ENCODE data around the gene TEC.
"Not testable (repeated sequence)": the region's sequence is repeated elsewhere in the genome, so short reads cannot be mapped to it uniquely, and the experiment has no call there.

The TEC gene

GRCh38 chr4:48297256-48297846 lies 27.7 kb upstream of the TEC start:
- Histone ChIP-seq H2AFZ (ENCODE audit: low read length) (no peak overlapping the region), H3K79me2 (ENCODE audit: low read length) (no peaks in the 10 kb centered on the region), H3F3A (ENCODE audit: insufficient read depth, low read length) (no peaks in the 10 kb centered on the region), H4K20me1 (ENCODE audit: insufficient read depth, low read length) (no peaks in the 10 kb centered on the region), H3K4me3 (ENCODE audit: low read length) (no peak overlapping the region), H3K27ac (ENCODE audit: low read length) (no peak overlapping the region), H3K4me2 (ENCODE audit: low read depth, low read length) (no peak overlapping the region), H3K4me1 (ENCODE audit: low read length) (peaks cover 14% of the 10 kb centered on the region), H3K9me2 (replicated peaks; ENCODE audit: insufficient read depth, low read length) (no peaks in the 10 kb centered on the region), H3K36me3 (replicated peaks; ENCODE audit: insufficient read depth, low read length) (no peaks in the 10 kb centered on the region), H3K9me3 (replicated peaks; ENCODE audit: insufficient read depth, low read length) (no peaks in the 10 kb centered on the region), H3K9ac (ENCODE audit: low read length) (no peak overlapping the region), H3K27me3 (replicated peaks; ENCODE audit: insufficient read depth, low read length) (peaks cover 10% of the 10 kb centered on the region; the same call in 1 of the 2 replicates)
- no peak for DNase-seq
- no peak for TF ChIP-seq EZH2phosphoT487 (IDR thresholded peaks at IDR 0.05; ENCODE audit: low read length)
- TF ChIP-seq CTCF (IDR thresholded peaks at IDR 0.05; ENCODE audit: low read length) = no peak
- TF ChIP-seq EZH2 (optimal IDR thresholded peaks at IDR 0.05; ENCODE audit: low read depth, low read length) = no peak

DNA sequence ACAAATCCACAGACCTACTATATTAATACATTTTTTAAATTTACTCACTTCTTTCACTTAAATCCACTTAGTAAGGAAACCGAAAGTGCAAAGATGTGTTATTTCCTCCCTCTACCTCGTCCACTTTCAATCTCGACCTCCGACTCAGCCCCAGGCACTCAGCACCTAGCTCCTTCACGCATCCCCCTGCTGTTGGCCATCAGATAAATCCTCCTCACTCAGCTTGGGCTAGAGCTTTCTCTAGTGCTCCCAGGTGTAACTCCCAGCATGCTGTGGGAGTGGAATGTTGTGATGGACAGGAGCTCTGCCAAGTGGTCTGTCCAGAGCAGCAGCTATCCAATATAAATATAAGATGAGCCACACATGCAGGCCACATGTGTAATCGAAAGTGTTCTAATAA lies 26.7 kb upstream of the TEC start:
- DNase-seq = peak; percentile 85
- TF ChIP-seq EZH2phosphoT487 (IDR thresholded peaks at IDR 0.05; ENCODE audit: low read length) = no peak
- peak; percentile 27 for TF ChIP-seq CTCF (IDR thresholded peaks at IDR 0.05; ENCODE audit: low read length)
- H3K4me2 ChIP-seq (ENCODE audit: low read depth, low read length) = peak overlapping the region; percentile 49; the same call in 1 of the 2 replicates

DNA sequence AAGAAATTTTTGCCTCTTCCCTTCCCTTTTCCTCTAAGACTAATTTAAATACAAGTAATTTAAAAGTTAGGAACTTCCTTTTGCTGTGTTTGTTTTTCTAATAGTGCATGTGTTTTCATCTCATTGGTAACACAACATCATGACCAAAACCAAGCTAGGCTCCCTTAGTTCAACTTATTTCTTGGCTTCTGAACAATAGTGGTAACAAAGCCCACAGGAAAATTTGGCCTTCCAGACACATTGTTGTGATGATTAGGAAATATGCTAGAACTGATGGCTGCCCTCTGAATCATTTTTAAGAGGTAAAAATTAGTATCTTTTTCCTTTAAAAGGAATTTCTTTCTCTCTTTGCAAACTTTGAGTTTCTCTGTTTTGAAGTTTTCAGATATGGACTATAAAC lies 25.5 kb upstream of the TEC start:
- H3K9me3 ChIP-seq (replicated peaks; ENCODE audit: insufficient read depth, low read length) = no peaks in the 10 kb centered on the region
- no peak for DNase-seq
- H3F3A ChIP-seq (ENCODE audit: insufficient read depth, low read length) = no peaks in the 10 kb centered on the region
- no peak overlapping the region for H2AFZ ChIP-seq (ENCODE audit: low read length)
- H4K20me1 ChIP-seq (ENCODE audit: insufficient read depth, low read length) = no peaks in the 10 kb centered on the region
- no peak for TF ChIP-seq CTCF (IDR thresholded peaks at IDR 0.05; ENCODE audit: low read length)
- TF ChIP-seq EZH2phosphoT487 (IDR thresholded peaks at IDR 0.05; ENCODE audit: low read length) = no peak
- TF ChIP-seq EZH2 (optimal IDR thresholded peaks at IDR 0.05; ENCODE audit: low read depth, low read length) = no peak
- peaks cover 10% of the 10 kb centered on the region; the same call in 1 of the 2 replicates for H3K27me3 ChIP-seq (replicated peaks; ENCODE audit: insufficient read depth, low read length)
- H3K4me3 ChIP-seq (ENCODE audit: low read length) = no peak overlapping the region
- no peak overlapping the region for H3K4me2 ChIP-seq (ENCODE audit: low read depth, low read length)
- peaks cover 14% of the 10 kb centered on the region for H3K4me1 ChIP-seq (ENCODE audit: low read length)
- no peaks in the 10 kb centered on the region for H3K79me2 ChIP-seq (ENCODE audit: low read length)
- H3K9ac ChIP-seq (ENCODE audit: low read length) = no peak overlapping the region
- H3K27ac ChIP-seq (ENCODE audit: low read length) = no peak overlapping the region
- no peaks in the 10 kb centered on the region for H3K36me3 ChIP-seq (replicated peaks; ENCODE audit: insufficient read depth, low read length)
- no peaks in the 10 kb centered on the region for H3K9me2 ChIP-seq (replicated peaks; ENCODE audit: insufficient read depth, low read length)

More for the DNA sequence above, 26.7 kb upstream of the TEC start:
- H3K9ac ChIP-seq (ENCODE audit: low read length) = no peak overlapping the region
- H3K4me1 ChIP-seq (ENCODE audit: low read length) = peaks cover 14% of the 10 kb centered on the region
- H3K79me2 ChIP-seq (ENCODE audit: low read length) = no peaks in the 10 kb centered on the region
- no peaks in the 10 kb centered on the region for H3K36me3 ChIP-seq (replicated peaks; ENCODE audit: insufficient read depth, low read length)
- no peaks in the 10 kb centered on the region for H3K9me2 ChIP-seq (replicated peaks; ENCODE audit: insufficient read depth, low read length)
- peaks cover 10% of the 10 kb centered on the region; the same call in 1 of the 2 replicates for H3K27me3 ChIP-seq (replicated peaks; ENCODE audit: insufficient read depth, low read length)
- H3K27ac ChIP-seq (ENCODE audit: low read length) = no peak overlapping the region
- no peaks in the 10 kb centered on the region for H3K9me3 ChIP-seq (replicated peaks; ENCODE audit: insufficient read depth, low read length)
- no peak overlapping the region for H2AFZ ChIP-seq (ENCODE audit: low read length)
- H3F3A ChIP-seq (ENCODE audit: insufficient read depth, low read length) = no peaks in the 10 kb centered on the region
- H4K20me1 ChIP-seq (ENCODE audit: insufficient read depth, low read length) = no peaks in the 10 kb centered on the region
- H3K4me3 ChIP-seq (ENCODE audit: low read length) = no peak overlapping the region

- H3F3A ChIP-seq (ENCODE audit: insufficient read depth, low read length); H3K4me3 ChIP-seq (ENCODE audit: low read length); H3K9me3 ChIP-seq (replicated peaks; ENCODE audit: insufficient read depth, low read length); H3K9ac ChIP-seq (ENCODE audit: low read length); H3K9me2 ChIP-seq (replicated peaks; ENCODE audit: insufficient read depth, low read length); H3K4me2 ChIP-seq (ENCODE audit: low read depth, low read length); H2AFZ ChIP-seq (ENCODE audit: low read length); H3K27ac ChIP-seq (ENCODE audit: low read length); H3K79me2 ChIP-seq (ENCODE audit: low read length); DNase-seq; H4K20me1 ChIP-seq (ENCODE audit: insufficient read depth, low read length); H3K36me3 ChIP-seq (replicated peaks; ENCODE audit: insufficient read depth, low read length): not testable (repeated sequence)
- Histone ChIP-seq H3K4me1 (ENCODE audit: low read length) (peaks cover 14% of the 10 kb centered on the region), H3K27me3 (replicated peaks; ENCODE audit: insufficient read depth, low read length) (peaks cover 10% of the 10 kb centered on the region; the same call in 1 of the 2 replicates)
Measured at GRCh38 chr4:48292218-48292790, 22.7 kb upstream of the TEC start.

Data from MM.1S (cell line).